Lower lobe of right lung (tissue), 2 donors: Measurements from ENCODE around the gene TMEM250. TPM values are rescaled to one million over a fixed set of nuclear protein-coding genes. Genes with fewer than 3 reads are reported as not detected.

Experiments used
- ATAC-seq, 2 donors: fragments of 200-7000 bp; cut with Tn5 transposase; one replicate each; pipeline ENCODE4 v1.9.1; 2020 to 2022; ENCODE audit warnings: mild to moderate bottlenecking in 2 of 2, moderate library complexity in 2 of 2
- DNase-seq: peaks from one replicate; pipeline ENCODE4 v3.0.0-alpha.2; 2020
- H3K27ac ChIP-seq: fragments of 200-600 bp; one replicate; pipeline ENCODE4 v1.8.0; 2022
- H3K27me3 ChIP-seq: fragments of 200-600 bp; one replicate; pipeline ENCODE4 v1.8.0; 2022; ENCODE audit warnings: low read depth
- H3K36me3 ChIP-seq: fragments of 200-600 bp; one replicate; pipeline ENCODE4 v1.8.0; 2022; ENCODE audit warnings: mild to moderate bottlenecking
- H3K4me1 ChIP-seq: fragments of 200-600 bp; one replicate; pipeline ENCODE4 v1.8.0; 2022
- H3K4me3 ChIP-seq: fragments of 200-600 bp; one replicate; pipeline ENCODE4 v1.8.0; 2022; ENCODE audit warnings: mild to moderate bottlenecking
- H3K9me3 ChIP-seq: fragments of 200-600 bp; one replicate; pipeline ENCODE4 v1.8.0; 2022
- intact Hi-C: fragments of 100-400 bp; cut with DNase I; formaldehyde crosslinking; loops from one replicate; pipeline ENCODE4 v1.11.0; 2022
- total RNA-seq: library from RNA; stranded (reverse); fragmentation: NEBNext Ultra II Directional; extraction: Animal tissue kit (Norgen Biotek cat#: 25700); gene quantifications from one replicate; pipeline ENCODE4 v1.2.1, GENCODE V29; 2021
- TF ChIP-seq, protein P1 (sequence below): fragments of 200-600 bp; IDR thresholded peaks from one replicate; pipeline ENCODE4 v1.8.0; 2022; ENCODE audit warnings: antibody characterized with exemption, mild to moderate bottlenecking
- donor health status: DM: no; HTN: yes; CAD: no; lungs with severe emphysema.

TMEM250 gene
- total RNA-seq, 1 donor from 2014 or later, result 31.2 TPM

DNA sequence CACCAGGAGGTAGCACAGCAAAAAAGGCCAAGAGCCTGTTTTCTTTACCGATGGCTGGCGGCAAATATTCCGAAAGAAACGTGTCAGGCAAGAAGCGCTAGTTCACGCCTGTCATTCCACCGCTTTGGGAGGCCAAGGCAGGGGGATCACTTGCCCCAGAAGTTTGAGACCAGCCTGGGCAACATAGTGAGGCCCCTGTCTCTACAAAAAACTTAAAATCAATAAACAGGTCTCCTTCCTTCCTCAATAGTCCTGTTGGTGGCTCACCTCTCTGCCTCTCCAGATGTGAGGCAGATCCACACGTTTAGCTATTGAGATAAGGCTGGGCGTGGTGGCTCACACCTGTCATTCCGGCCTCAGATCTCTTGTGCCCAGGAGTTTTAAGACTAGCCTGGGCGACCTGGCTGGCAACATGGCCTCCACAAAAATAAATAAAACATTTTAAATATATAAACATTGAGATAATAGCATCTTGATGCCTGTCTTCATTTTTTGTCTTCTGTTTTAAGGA is 1.3 kb upstream of the TMEM250 start:
- TF ChIP-seq, protein P1, sequence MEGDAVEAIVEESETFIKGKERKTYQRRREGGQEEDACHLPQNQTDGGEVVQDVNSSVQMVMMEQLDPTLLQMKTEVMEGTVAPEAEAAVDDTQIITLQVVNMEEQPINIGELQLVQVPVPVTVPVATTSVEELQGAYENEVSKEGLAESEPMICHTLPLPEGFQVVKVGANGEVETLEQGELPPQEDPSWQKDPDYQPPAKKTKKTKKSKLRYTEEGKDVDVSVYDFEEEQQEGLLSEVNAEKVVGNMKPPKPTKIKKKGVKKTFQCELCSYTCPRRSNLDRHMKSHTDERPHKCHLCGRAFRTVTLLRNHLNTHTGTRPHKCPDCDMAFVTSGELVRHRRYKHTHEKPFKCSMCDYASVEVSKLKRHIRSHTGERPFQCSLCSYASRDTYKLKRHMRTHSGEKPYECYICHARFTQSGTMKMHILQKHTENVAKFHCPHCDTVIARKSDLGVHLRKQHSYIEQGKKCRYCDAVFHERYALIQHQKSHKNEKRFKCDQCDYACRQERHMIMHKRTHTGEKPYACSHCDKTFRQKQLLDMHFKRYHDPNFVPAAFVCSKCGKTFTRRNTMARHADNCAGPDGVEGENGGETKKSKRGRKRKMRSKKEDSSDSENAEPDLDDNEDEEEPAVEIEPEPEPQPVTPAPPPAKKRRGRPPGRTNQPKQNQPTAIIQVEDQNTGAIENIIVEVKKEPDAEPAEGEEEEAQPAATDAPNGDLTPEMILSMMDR, result no peak
- H3K9me3 ChIP-seq, result no peaks in the 10 kb centered on the region
- H3K36me3 ChIP-seq, result peaks cover 18% of the 10 kb centered on the region
- H3K27me3 ChIP-seq, result peaks cover 7% of the 10 kb centered on the region
- ATAC-seq (no peak), DNase-seq (no peak)
- H3K4me1 ChIP-seq, result peaks cover 30% of the 10 kb centered on the region
- H3K27ac ChIP-seq, result peak overlapping the region; percentile 95
- peak overlapping the region; percentile 93 for H3K4me3 ChIP-seq
- intact Hi-C loops, result no loop called here

- peaks cover 30% of the 10 kb centered on the region for H3K4me1 ChIP-seq
- intact Hi-C loops, result no loop called here
Measured at GRCh38 chr9:136119061-136119882, 597 bp upstream of the TMEM250 start.

GRCh38 chr9:136117916-136118319 is 757 bp downstream of the TMEM250 start:
- Histone ChIP-seq H3K27me3 (no peaks in the 10 kb centered on the region), H3K9me3 (no peaks in the 10 kb centered on the region), H3K36me3 (peaks cover 18% of the 10 kb centered on the region), H3K4me3 (peak overlapping the region; percentile 93), H3K27ac (peak overlapping the region; percentile 95), H3K4me1 (peaks cover 25% of the 10 kb centered on the region)
- DNase-seq (peak; percentile 71), ATAC-seq (peak; percentile 5 to 18)
- intact Hi-C loops, result no loop called here
- TF ChIP-seq, protein P1, result no peak

More at GRCh38 chr9:136119061-136119882, 597 bp upstream of the TMEM250 start:
- ATAC-seq (peak in 1 of 2 donors; percentile 47), DNase-seq (no peak)
- Histone ChIP-seq H3K27me3 (peaks cover 2% of the 10 kb centered on the region), H3K36me3 (peaks cover 18% of the 10 kb centered on the region), H3K27ac (peak overlapping the region; percentile 95), H3K9me3 (no peaks in the 10 kb centered on the region), H3K4me3 (peak overlapping the region; percentile 93)
- TF ChIP-seq, protein P1, result no peak

- intact Hi-C loops, result no loop called here
- H3K4me1 ChIP-seq, result peaks cover 20% of the 10 kb centered on the region
- peaks cover 18% of the 10 kb centered on the region for H3K36me3 ChIP-seq
- no peaks in the 10 kb centered on the region for H3K27me3 ChIP-seq
- TF ChIP-seq, protein P1, result no peak
- peak overlapping the region; percentile 95 for H3K27ac ChIP-seq
- H3K4me3 ChIP-seq, result peak overlapping the region; percentile 93
- ATAC-seq (no peak), DNase-seq (no peak)
- no peaks in the 10 kb centered on the region for H3K9me3 ChIP-seq
Measured at GRCh38 chr9:136117291-136117915, 1.3 kb downstream of the TMEM250 start.

DNA sequence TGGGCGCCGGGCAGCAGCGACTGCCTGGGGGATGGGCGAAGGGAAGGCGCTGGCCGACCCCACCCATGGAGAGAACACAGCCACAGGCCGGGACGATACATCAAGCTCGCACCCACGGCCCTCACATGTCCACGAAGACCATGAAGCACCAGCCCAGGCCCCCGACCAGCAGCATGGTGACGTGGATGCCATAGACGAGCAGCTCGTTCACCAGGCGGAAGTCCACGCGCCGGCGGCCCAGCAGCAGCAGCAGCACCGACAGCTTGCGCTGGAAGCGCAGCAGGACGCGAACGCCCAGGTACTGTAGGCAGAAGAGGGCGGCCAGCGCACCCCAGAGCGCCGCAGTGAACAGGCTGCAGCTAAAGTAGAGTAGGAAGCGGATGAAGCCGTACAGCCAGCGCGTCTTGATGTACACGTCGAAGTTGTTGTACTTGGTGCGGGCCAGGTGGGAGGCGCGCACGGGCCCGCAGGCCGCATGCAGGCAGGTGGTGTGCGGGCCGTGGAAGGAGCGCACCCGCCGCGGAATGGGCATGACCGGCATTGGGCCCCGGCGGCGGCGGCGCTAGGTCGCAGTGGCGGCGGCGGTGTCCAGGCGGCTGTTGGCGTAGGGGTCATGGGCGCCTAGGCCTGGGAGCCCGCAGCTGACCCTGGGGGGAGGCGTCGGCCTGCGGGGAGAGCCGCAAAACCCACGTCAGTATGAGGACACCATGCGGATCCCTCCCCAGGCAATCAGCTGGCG is 2.1 kb downstream of the TMEM250 start:
- Histone ChIP-seq H3K9me3 (no peaks in the 10 kb centered on the region), H3K4me1 (peaks cover 19% of the 10 kb centered on the region), H3K4me3 (no peak overlapping the region), H3K27me3 (no peaks in the 10 kb centered on the region), H3K27ac (no peak overlapping the region), H3K36me3 (peaks cover 18% of the 10 kb centered on the region)
- ATAC-seq, result no peak
- intact Hi-C loops, result no loop called here
- TF ChIP-seq, protein P1, result no peak
- DNase-seq, result no peak
